Measurements from ENCODE around the gene CDH4. TPM values are rescaled to one million over a fixed set of nuclear protein-coding genes. Genes with fewer than 3 reads are reported as not detected.
"Not testable (repeated sequence)": the region's sequence is repeated elsewhere in the genome, so short reads cannot be mapped to it uniquely, and the experiment has no call there.

The CDH4 gene
- total RNA-seq, 1 experiment from 2014 or later: not detected

- ChIA-PET POLR2A (no interaction called here), CTCF (no interaction called here)
- intact Hi-C loops (cut with micrococcal nuclease; ENCODE audit: unreplicated experiment) (no loop called here), in situ Hi-C loops (cut with HindIII; ENCODE audit: low pct_unique_long_range_greater_than_20kb, low sequenced_read_pairs) (no loop called here)
- no peak for TF ChIP-seq REST (IDR thresholded peaks at IDR 0.05; ENCODE audit: insufficient read depth in 1 of 2, low read depth in 2 of 2, low read length in 1 of 2)
- no peak for TF ChIP-seq TCF7L2 (IDR thresholded peaks at IDR 0.05; ENCODE audit: low read depth, low read length)
- TF ChIP-seq SIN3A (IDR thresholded peaks at IDR 0.05; ENCODE audit: borderline replicate concordance, insufficient read depth, low read depth, low read length): no peak
- TF ChIP-seq CTCF (IDR thresholded peaks at IDR 0.05): no peak
- TF ChIP-seq POLR2AphosphoS5 (IDR thresholded peaks at IDR 0.05; ENCODE audit: low read depth, low read length): no peak
- Histone ChIP-seq H3K9me3 (ENCODE audit: control insufficient read depth, insufficient read depth, low read depth, low read length) (no peaks in the 10 kb centered on the region), H3K4me1 (ENCODE audit: control insufficient read depth, insufficient read depth, low read length) (no peaks in the 10 kb centered on the region), H3K4me3 (ENCODE audit: low read depth in 2 of 2, low read length in 2 of 2) (no peak overlapping the region), H3K36me3 (ENCODE audit: control insufficient read depth, insufficient read depth, low read length) (no peaks in the 10 kb centered on the region), H3K27ac (ENCODE audit: low read length) (no peak overlapping the region), H3K27me3 (ENCODE audit: control insufficient read depth, insufficient read depth, low read length) (no peaks in the 10 kb centered on the region)
- DNase-seq (ENCODE audit: low read depth, low spot score) (no peak), ATAC-seq (no peak)
- BruUV-seq (replicated peaks): no TSS peak
Observed at GRCh38 chr20:61941721-61942405, 689.8 kb downstream of the CDH4 start.

- in situ Hi-C loops (cut with HindIII; ENCODE audit: low pct_unique_long_range_greater_than_20kb, low sequenced_read_pairs) (no loop called here), intact Hi-C loops (cut with micrococcal nuclease; ENCODE audit: unreplicated experiment) (no loop called here)
- Histone ChIP-seq H3K27me3 (ENCODE audit: control insufficient read depth, insufficient read depth, low read length) (no peaks in the 10 kb centered on the region), H3K36me3 (ENCODE audit: control insufficient read depth, insufficient read depth, low read length) (no peaks in the 10 kb centered on the region), H3K9me3 (ENCODE audit: control insufficient read depth, insufficient read depth, low read depth, low read length) (no peaks in the 10 kb centered on the region), H3K27ac (ENCODE audit: low read length) (no peak overlapping the region), H3K4me1 (ENCODE audit: control insufficient read depth, insufficient read depth, low read length) (no peaks in the 10 kb centered on the region), H3K4me3 (ENCODE audit: low read depth in 2 of 2, low read length in 2 of 2) (no peak overlapping the region)
- DNase-seq (ENCODE audit: low read depth, low spot score): no peak
- ChIA-PET POLR2A (no interaction called here), CTCF (no interaction called here)
- no peak for TF ChIP-seq SIN3A (IDR thresholded peaks at IDR 0.05; ENCODE audit: borderline replicate concordance, insufficient read depth, low read depth, low read length)
- TF ChIP-seq TCF7L2 (IDR thresholded peaks at IDR 0.05; ENCODE audit: low read depth, low read length): no peak
- TF ChIP-seq REST (IDR thresholded peaks at IDR 0.05; ENCODE audit: insufficient read depth in 1 of 2, low read depth in 2 of 2, low read length in 1 of 2): no peak
- TF ChIP-seq CTCF (IDR thresholded peaks at IDR 0.05): no peak
- TF ChIP-seq POLR2AphosphoS5 (IDR thresholded peaks at IDR 0.05; ENCODE audit: low read depth, low read length): no peak
- BruUV-seq (replicated peaks): no TSS peak
- ATAC-seq: no peak
Observed at GRCh38 chr20:61942526-61942925, 690.5 kb downstream of the CDH4 start.

GRCh38 chr20:61944967-61945366 is 692.9 kb downstream of the CDH4 start:
- POLR2A ChIA-PET; H3K36me3 ChIP-seq (ENCODE audit: control insufficient read depth, insufficient read depth, low read length); DNase-seq (ENCODE audit: low read depth, low spot score); BruUV-seq (replicated peaks); H3K4me1 ChIP-seq (ENCODE audit: control insufficient read depth, insufficient read depth, low read length); H3K27ac ChIP-seq (ENCODE audit: low read length); H3K4me3 ChIP-seq (ENCODE audit: low read depth in 2 of 2, low read length in 2 of 2); ATAC-seq; intact Hi-C loops (cut with micrococcal nuclease; ENCODE audit: unreplicated experiment); CTCF ChIA-PET; H3K27me3 ChIP-seq (ENCODE audit: control insufficient read depth, insufficient read depth, low read length); H3K9me3 ChIP-seq (ENCODE audit: control insufficient read depth, insufficient read depth, low read depth, low read length); in situ Hi-C loops (cut with HindIII; ENCODE audit: low pct_unique_long_range_greater_than_20kb, low sequenced_read_pairs): not testable (repeated sequence)
